22Rv1 (cell line): ENCODE data around the gene HECW1.

ENCODE experiments used
- ZFX ChIP-seq: fragments of 450-650 bp; IDR thresholded peaks from 2 replicates; pipeline ENCODE4 v1.6.1; 2017; ENCODE audit warnings: antibody characterized with exemption, borderline replicate concordance
- TF ChIP-seq, protein P1 (sequence below): fragments of 450-650 bp; IDR thresholded peaks from 2 replicates; pipeline ENCODE4 v1.5.1; 2017; ENCODE audit warnings: mild to moderate bottlenecking

DNA sequence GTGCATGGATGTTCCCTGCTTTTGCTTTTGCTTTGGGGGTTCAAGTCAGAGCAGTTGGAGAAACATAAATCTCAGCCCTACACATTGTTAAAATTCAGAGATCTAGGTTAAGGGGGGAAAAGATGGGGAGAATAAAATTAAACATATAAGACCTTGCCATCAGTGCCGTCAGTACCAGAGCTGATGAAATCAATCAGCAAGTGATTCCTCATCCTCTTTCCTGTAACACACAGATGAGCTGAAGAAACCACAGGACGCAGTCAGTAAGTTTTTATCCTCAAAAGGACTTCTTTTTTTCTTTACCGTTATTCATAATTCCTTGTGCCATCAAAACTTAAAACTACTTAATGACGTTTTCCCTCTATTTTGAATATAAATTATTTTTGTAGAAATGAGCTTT, 5.9 kb downstream of the HECW1 start:
- TF ChIP-seq, protein P1, sequence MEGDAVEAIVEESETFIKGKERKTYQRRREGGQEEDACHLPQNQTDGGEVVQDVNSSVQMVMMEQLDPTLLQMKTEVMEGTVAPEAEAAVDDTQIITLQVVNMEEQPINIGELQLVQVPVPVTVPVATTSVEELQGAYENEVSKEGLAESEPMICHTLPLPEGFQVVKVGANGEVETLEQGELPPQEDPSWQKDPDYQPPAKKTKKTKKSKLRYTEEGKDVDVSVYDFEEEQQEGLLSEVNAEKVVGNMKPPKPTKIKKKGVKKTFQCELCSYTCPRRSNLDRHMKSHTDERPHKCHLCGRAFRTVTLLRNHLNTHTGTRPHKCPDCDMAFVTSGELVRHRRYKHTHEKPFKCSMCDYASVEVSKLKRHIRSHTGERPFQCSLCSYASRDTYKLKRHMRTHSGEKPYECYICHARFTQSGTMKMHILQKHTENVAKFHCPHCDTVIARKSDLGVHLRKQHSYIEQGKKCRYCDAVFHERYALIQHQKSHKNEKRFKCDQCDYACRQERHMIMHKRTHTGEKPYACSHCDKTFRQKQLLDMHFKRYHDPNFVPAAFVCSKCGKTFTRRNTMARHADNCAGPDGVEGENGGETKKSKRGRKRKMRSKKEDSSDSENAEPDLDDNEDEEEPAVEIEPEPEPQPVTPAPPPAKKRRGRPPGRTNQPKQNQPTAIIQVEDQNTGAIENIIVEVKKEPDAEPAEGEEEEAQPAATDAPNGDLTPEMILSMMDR, result no peak
- TF ChIP-seq ZFX, result no peak
